Epithelial cell of esophagus (primary cell): ENCODE data around the gene NUP50.
A peak's percentile ranks its signal among the peaks of the same experiment; 100 is the strongest.

ENCODE experiments used
- DNase-seq: peaks from one replicate; pipeline ENCODE4 v3.0.0; 2010; ENCODE audit warnings: low read depth
- H3K4me3 ChIP-seq: 2 replicates; pipeline ENCODE4 v1.5.1; 2011; ENCODE audit warnings: mild to moderate bottlenecking, low read length, control low read depth
- TF ChIP-seq, protein P1 (sequence below): IDR thresholded peaks from 2 replicates; pipeline ENCODE4 v1.5.1; 2011; ENCODE audit warnings: low read depth, mild to moderate bottlenecking, low read length, control low read depth, inconsistent platforms; ENCODE audit not compliant: insufficient read depth; ENCODE audit errors: missing control alignments

Gene NUP50

DNA sequence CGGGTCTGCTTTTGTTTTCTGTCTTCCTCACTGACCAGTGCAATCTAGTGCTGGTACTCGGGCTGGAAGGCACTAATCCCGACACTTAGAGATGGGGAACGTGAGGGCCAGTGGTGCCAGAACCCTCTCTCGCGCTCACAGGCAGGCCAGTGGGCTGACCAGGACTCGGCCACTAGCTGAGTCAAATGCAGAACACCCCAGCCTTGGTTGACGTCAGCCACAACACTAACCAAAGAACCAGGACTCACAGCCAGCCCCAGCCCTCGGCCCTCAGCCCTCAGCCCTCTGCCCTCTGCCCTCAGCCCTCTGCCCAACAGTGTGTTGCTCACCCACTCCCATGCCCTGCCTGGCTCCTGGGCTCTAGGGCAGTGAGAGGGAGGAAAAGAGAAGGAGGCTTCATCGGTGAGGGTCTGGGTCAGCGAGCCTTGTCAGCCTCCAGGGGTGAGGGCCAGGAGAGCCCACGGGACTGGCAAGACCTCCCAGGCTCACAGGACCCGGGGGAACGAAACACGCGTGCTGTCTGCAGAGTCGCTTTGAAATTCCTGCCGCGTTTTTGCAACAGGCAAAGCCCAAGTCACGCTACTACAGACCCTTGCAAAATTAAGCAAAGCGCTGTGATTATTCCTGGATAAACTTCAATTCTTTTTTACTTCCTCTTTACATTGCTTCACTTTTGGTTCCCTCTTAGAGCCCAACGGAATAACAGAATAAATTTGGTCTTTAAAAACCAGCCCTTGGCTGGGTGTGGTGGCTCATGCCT, 49.4 kb downstream of the NUP50 start:
- H3K4me3 ChIP-seq: no peak overlapping the region
- peak; percentile 20 for DNase-seq
- TF ChIP-seq, protein P1, sequence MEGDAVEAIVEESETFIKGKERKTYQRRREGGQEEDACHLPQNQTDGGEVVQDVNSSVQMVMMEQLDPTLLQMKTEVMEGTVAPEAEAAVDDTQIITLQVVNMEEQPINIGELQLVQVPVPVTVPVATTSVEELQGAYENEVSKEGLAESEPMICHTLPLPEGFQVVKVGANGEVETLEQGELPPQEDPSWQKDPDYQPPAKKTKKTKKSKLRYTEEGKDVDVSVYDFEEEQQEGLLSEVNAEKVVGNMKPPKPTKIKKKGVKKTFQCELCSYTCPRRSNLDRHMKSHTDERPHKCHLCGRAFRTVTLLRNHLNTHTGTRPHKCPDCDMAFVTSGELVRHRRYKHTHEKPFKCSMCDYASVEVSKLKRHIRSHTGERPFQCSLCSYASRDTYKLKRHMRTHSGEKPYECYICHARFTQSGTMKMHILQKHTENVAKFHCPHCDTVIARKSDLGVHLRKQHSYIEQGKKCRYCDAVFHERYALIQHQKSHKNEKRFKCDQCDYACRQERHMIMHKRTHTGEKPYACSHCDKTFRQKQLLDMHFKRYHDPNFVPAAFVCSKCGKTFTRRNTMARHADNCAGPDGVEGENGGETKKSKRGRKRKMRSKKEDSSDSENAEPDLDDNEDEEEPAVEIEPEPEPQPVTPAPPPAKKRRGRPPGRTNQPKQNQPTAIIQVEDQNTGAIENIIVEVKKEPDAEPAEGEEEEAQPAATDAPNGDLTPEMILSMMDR: no peak

DNA sequence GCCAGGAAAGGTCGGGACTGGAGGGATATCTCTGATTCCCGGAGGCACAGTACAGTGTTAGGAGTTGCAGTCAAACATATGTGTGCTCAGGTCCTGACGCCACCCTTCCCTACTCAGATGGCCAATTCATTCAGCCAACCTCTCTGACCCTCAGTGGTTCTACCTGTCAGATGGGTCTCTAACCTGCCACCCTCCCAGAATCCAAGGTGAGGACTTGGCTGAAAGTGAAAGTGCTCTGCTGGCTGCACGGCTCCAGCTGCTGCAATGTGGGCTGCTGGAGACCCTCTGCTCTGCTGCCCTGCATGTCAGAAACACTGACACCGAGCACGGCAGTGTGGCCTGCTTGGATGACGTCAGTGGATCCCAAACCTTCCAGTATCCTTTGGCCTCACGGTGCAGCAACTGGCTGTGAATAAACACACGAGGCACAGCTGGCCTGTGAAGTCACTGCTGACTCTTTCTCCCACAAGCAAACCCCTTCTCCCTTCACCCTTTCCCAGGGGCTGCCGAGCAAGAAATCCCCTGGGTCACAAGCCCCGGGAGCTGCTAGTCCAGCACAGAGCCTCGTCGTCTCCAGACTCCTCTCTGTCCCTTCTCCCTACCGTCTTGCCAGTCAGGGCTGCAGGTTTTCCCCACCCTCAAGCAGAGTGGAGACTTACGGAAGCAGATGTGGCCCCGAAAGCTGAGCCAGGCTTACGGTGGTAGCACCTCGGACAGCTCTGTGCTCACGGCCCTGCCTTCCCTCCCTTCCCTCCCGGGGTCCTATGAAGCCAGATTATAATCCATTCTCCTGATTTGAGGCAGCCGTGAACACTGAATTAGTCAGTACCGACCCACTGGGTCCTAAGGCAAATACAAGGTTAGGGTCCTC, 52.6 kb downstream of the NUP50 start:
- TF ChIP-seq, protein P1: no peak
- DNase-seq: no peak
- no peak overlapping the region for H3K4me3 ChIP-seq

DNA sequence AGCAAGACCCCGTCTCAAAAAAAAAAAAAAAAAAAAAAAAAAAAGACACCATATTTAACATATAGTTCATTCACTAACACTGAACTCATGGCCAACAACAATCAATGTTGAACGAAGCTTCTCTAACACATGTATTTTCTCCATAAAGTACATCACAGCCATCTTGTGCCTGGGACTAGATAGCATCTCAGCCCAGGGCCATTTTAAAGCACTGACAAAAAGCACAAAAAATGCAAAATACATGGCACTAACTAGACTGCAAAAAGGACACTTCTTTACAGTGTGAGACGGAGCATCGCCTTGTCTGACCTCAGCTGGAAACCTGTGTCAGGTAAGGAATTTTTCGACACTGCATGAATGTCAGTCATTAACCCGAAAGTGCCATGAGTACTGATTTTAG, 53.6 kb downstream of the NUP50 start:
- H3K4me3 ChIP-seq: no peak overlapping the region
- DNase-seq: no peak
- TF ChIP-seq, protein P1: no peak

DNA sequence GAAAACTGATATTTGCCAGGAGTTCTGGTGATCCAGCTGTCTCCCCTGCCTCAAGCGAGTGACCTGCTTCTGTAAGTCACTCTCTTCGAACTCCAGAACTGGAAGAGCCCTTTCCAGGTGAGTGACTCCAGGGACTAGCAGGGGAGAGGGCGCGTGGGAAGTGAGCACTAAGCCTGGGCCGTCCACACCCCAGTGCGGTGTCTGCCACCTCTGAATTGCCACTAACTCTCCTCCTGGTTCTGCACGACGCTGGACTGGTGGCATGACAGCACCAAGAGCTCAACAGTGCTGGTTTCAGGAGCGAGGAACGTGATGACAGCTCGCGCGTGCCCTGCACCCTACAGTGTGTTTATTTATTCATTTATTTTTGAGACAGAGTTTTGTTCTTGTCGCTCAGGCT, 54.1 kb downstream of the NUP50 start:
- TF ChIP-seq, protein P1: no peak
- DNase-seq: no peak
- H3K4me3 ChIP-seq: no peak overlapping the region

DNA sequence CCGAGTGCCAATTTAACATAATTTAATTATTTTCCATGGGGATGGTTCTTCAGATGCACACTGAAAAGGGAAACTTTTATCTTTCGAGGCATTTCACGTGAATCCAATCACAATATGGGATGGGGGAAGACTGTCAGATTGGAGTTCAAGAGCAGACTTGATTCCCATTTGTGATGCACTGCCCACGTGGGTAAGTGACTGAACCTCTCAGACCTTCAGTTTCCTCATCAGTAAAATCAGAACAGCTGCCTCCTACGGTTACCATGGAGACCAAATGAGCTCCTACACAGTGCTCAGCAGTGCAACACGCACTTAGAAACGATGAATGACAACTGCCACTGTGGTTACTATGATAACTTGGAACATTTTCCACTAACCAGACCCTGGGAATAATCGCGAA, 55.3 kb downstream of the NUP50 start:
- TF ChIP-seq, protein P1: no peak
- H3K4me3 ChIP-seq: no peak overlapping the region
- no peak for DNase-seq

DNA sequence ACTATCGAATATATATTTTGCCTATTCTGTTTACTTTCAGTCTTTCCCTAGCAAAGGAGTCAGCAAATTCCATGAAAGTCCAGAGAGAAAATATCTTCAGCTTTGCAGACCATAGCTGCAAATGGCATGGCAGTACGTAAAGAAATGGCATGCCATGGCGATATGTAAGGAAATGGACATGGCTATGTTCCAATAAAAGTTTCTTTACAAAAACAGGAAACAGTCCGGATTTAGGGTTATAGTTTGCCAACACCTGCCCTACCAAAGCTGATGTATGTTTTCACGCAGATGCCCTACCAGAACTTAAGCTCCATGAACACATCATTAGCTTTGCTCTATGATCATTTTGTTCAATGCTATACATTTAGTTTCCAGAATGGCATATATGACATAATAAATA, 57.5 kb downstream of the NUP50 start:
- no peak overlapping the region for H3K4me3 ChIP-seq

More for the DNA sequence above, 57.5 kb downstream of the NUP50 start:
- DNase-seq: no peak
- TF ChIP-seq, protein P1: no peak
